ENCODE results near the gene MBOAT2.

DNA sequence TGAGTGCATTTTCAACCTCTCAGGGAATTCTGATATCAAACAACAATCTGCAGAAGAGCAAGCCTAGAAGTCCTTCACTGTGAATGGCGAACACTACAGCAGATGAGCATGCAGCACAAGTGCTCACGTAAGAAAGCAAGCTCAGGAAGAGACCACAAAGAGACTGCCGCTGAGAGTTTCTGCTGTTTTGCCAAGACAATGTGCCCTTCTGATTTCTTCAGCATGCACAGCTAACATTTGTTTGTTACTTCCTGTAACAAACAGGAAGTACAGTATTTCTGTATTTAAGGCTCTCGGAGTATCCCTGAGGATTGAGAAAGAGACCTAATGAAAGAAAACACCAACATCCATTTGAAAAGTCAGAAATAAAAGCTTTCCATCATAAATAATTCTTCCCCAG, 45.9 kb downstream of the MBOAT2 start:
- TF ChIP-seq POLR2A (IDR thresholded peaks at IDR 0.05) (no peak), EP300 (IDR thresholded peaks at IDR 0.05) (no peak)
